GM12864 (cell line): ENCODE measurements around the gene DHRS13.
A peak's percentile ranks its signal among the peaks of the same experiment; 100 is the strongest.

Experiments
- DNase-seq: peaks from one replicate; pipeline ENCODE4 v3.0.0-alpha.2; 2011; ENCODE audit warnings: low read depth
- H3K4me3 ChIP-seq: 2 replicates; pipeline ENCODE4 v1.5.1; 2011; ENCODE audit warnings: mild to moderate bottlenecking, low read depth, low read length, control low read depth
- CTCF ChIP-seq: IDR thresholded peaks from 2 replicates; pipeline ENCODE4 v1.5.1; 2011; ENCODE audit warnings: low read depth, mild to moderate bottlenecking, moderate library complexity, low read length, control low read depth, inconsistent platforms; ENCODE audit errors: missing control alignments

DHRS13 gene

GRCh38 chr17:28897769-28898526, 4.9 kb downstream of the DHRS13 start:
- peak overlapping the region; percentile 63 for H3K4me3 ChIP-seq
- no peak for DNase-seq
- TF ChIP-seq CTCF = no peak

- no peak for DNase-seq
- H3K4me3 ChIP-seq = peak within 1 kb of the TSS; percentile 63
- TF ChIP-seq CTCF = no peak
These were observed 5.8 kb downstream of the DHRS13 start, which contains the start of gene FLOT2 for GRCh38 chr17:28896884-28897768. Gene FLOT2 (minus strand): TSS chr17:28897733. CDS start chr17:28897574, 159 bp downstream.

- TF ChIP-seq CTCF = no peak
- DNase-seq = no peak
- peak overlapping the region; percentile 63 for H3K4me3 ChIP-seq
These were observed 6.4 kb downstream of the DHRS13 start for GRCh38 chr17:28896491-28896883.

- no peak for DNase-seq
- peak overlapping the region; percentile 63 for H3K4me3 ChIP-seq
These were observed 7.0 kb downstream of the DHRS13 start for GRCh38 chr17:28895794-28896447.

GRCh38 chr17:28893248-28894183, 9.4 kb downstream of the DHRS13 start:
- DNase-seq = peak; percentile 84
- H3K4me3 ChIP-seq = peak overlapping the region; percentile 19; the same call in 1 of the 2 replicates

More at GRCh38 chr17:28895794-28896447, 7.0 kb downstream of the DHRS13 start:
- no peak for TF ChIP-seq CTCF

- TF ChIP-seq CTCF = no peak
- DNase-seq = peak; percentile 54
- no peak overlapping the region for H3K4me3 ChIP-seq
These were observed 10.9 kb downstream of the DHRS13 start for GRCh38 chr17:28892024-28892423.
